GM12873 (cell line): ENCODE data around the gene ADCY7.

ENCODE experiments used
- CTCF ChIP-seq: IDR thresholded peaks from 2 replicates; pipeline ENCODE4 v1.5.1; 2012; ENCODE audit warnings: low read depth, mild to moderate bottlenecking, moderate library complexity, low read length, control low read depth; ENCODE audit not compliant: insufficient read depth; ENCODE audit errors: missing control alignments

ADCY7 gene

GRCh38 chr16:50365791-50366575, 99.6 kb downstream of the ADCY7 start:
- no peak for TF ChIP-seq CTCF
